Measurements from ENCODE around the gene ATL1.
"Not testable (repeated sequence)": the region's sequence is repeated elsewhere in the genome, so short reads cannot be mapped to it uniquely, and the experiment has no call there.

ATL1 gene

GRCh38 chr14:50664579-50664978 is 104.6 kb downstream of the ATL1 start:
- DNase-seq: not testable (repeated sequence)

GRCh38 chr14:50665300-50665699 is 105.4 kb downstream of the ATL1 start:
- DNase-seq: not testable (repeated sequence)

- DNase-seq: peak; percentile 32 to 43
Observed at GRCh38 chr14:50666772-50667683, 107.1 kb downstream of the ATL1 start.

- no peak for DNase-seq
Observed at GRCh38 chr14:50667684-50667995, 107.7 kb downstream of the ATL1 start.

- peak; percentile 14 to 80 for DNase-seq
Observed at GRCh38 chr14:50667996-50668825, 108.3 kb downstream of the ATL1 start, which contains the start of gene SAV1. SAV1 (minus strand) TSS chr14:50668306; CDS start chr14:50667967, 339 bp downstream.

GRCh38 chr14:50668826-50669143 is 108.8 kb downstream of the ATL1 start:
- DNase-seq: no peak

- no peak for DNase-seq
Observed at GRCh38 chr14:50669441-50669986, 109.6 kb downstream of the ATL1 start.

GRCh38 chr14:50670196-50670865 is 110.4 kb downstream of the ATL1 start:
- no peak for DNase-seq

GRCh38 chr14:50670866-50671256 is 110.9 kb downstream of the ATL1 start:
- DNase-seq: no peak

GRCh38 chr14:50675597-50675996 is 115.7 kb downstream of the ATL1 start:
- DNase-seq: peak; percentile 10 to 64

GRCh38 chr14:50676814-50677516 is 117.0 kb downstream of the ATL1 start:
- no peak for DNase-seq

- DNase-seq: peak; percentile 21 to 88
Observed at GRCh38 chr14:50677527-50678063, 117.7 kb downstream of the ATL1 start.

- no peak for DNase-seq
Observed at GRCh38 chr14:50678163-50678562, 118.2 kb downstream of the ATL1 start.

- no peak for DNase-seq
Observed at GRCh38 chr14:50679674-50680073, 119.7 kb downstream of the ATL1 start.
